Measurements from ENCODE around the gene HMX1.

The HMX1 gene

GRCh38 chr4:8869002-8869897, 2.4 kb downstream of the HMX1 start:
- DNase-seq (ENCODE audit: low read depth in 2 of 2) = no peak

DNA sequence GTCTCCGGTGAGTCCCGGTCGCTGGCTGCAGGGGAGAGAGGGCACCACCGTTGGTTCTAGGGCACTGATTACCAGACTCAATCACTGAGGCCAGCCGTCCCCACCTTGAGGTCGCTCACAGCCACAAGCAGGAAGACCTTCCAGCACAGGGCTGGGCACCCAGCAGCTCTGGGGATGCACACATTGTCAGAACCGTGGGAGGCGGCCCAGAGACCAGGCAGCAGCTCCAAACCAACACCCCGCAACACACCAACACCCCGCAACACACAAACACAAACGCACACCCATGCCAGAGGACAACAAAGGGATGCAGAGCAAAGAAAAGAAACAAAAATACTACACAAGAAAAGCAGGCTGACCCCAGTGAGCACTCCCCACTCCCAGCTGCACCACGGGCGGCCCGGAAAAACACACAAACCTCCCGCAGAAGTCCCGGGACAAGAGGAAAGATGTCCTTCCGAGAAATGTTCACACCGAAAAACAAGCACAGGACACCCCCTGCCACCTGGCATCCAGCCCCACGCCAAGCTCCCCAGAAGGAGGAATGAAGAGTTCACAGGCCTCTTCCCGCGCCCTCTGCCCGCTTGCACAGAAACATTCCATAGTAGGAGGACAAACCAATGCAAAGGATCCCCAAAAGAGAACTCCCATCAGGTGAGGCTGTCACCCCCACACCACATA, 3.2 kb downstream of the HMX1 start:
- DNase-seq (ENCODE audit: low read depth in 2 of 2) = no peak

GRCh38 chr4:8867624-8868320, 3.9 kb downstream of the HMX1 start:
- DNase-seq (ENCODE audit: low read depth in 2 of 2) = no peak

DNA sequence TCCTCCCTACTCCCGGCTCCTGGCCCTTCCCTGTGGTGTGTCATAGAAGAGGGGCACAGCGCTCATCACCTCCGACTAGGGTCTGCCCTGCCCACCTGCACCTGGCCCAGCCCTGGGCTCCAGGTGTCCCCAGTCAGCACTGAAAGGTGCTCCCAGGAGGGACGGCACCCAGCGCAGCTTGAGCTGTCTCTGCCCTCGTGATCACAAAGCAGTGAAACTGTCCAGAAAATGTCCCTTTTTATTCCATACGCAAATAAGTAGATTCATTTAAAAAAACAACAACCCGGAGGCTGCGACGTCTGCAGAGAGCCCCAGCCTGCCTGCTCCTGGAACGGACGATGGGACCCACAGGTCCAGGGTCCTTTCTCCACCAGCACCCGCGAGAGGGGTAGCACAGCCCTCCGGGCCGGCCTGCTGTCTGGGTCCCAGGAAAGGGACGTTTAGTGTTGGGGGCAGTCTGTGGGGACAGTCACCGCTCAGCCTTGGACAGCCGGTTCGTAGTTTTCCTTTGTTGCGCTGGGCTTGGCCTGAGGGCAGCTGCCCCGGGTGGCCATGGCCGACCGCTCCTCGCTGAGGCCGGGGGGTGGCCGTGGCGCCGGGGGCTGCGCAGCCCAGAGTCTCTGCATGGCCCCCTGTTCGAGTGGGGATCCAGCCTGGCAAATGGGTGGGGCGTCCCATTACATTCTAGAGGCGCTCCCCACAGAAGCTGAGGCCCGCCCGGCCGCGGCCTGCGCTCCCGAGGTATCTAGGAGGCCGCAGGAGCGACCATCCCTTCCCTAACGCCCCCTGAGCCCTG, 4.6 kb downstream of the HMX1 start:
- DNase-seq (ENCODE audit: low read depth in 2 of 2) = no peak

DNA sequence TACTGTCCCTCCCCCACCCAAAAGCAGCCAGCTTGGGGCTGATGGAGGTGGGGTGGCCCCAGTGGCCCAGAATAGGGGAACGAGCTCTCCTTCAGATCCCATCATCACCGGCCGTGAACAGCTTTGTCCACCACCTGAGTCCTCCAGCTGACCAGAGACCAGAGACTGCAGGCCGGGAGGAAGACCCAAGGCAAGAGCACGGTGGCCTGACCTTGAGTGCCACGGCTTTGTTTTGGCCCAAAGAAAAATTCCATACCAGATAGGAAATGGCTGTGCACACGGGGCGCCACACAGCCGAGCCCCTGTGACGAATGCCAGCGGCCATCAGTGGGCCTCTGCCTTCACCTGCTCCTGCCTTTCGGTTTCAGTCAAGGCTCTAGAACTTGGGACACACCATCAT, 5.2 kb downstream of the HMX1 start:
- no peak for DNase-seq (ENCODE audit: low read depth in 2 of 2)

- DNase-seq (ENCODE audit: low read depth in 2 of 2) = no peak
Observed at GRCh38 chr4:8865681-8866310, 5.8 kb downstream of the HMX1 start.

- no peak for DNase-seq (ENCODE audit: low read depth in 2 of 2)
Observed at GRCh38 chr4:8864912-8865680, 6.5 kb downstream of the HMX1 start.

DNA sequence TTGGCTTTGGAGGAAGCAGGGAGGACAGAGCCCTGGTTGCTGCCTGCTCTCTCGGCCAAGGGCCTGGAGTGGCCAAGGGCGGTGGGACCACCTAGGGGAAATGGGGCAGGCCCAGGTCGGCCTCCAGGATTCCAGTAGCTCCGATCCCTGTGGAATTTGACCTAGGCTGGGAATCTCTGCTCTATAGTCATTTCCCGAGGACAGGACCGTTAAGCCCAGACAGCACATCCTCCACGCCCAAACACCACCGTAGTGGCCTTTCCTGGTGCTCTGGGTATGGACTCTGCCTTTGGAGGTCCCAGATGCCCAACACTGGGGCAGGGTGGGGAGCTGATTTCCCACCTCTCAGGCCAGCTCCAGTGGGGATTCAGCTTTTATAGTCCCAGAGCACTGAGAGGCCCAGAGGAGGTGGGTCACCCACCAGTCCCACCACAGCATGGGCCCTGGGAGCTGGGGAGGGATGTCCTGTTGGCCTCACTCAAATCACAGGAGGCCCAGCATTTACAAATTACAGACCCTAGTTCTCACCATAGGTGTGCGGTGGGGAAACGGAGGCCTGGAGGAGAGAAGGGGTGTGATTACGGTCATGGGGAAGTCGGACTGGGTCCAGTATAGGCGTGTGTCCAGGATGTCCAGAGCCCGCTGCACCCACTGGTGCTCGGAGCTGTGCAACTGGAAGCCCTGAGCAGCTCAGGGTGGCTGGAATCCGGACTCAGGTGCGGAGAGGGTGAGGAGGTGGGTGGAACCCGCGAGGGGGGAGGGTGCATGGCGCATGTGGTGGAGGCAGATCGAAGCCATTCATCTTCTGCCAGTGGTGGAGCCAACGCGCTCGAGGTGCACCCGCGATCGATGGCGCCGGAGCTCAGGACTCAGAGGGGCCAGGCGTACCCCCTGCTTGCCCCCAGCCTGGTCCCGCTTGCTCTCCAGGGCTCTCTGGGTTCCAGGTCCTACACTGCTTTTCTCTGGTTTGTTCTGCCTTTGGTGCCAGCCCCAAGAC, 7.7 kb downstream of the HMX1 start:
- DNase-seq (ENCODE audit: low read depth in 2 of 2) = no peak

GRCh38 chr4:8862800-8863685, 8.6 kb downstream of the HMX1 start:
- DNase-seq (ENCODE audit: low read depth in 2 of 2) = no peak

GRCh38 chr4:8862334-8862733, 9.3 kb downstream of the HMX1 start:
- DNase-seq (ENCODE audit: low read depth in 2 of 2) = no peak

- DNase-seq (ENCODE audit: low read depth in 2 of 2) = no peak
Observed at GRCh38 chr4:8861576-8862295, 9.9 kb downstream of the HMX1 start.

DNA sequence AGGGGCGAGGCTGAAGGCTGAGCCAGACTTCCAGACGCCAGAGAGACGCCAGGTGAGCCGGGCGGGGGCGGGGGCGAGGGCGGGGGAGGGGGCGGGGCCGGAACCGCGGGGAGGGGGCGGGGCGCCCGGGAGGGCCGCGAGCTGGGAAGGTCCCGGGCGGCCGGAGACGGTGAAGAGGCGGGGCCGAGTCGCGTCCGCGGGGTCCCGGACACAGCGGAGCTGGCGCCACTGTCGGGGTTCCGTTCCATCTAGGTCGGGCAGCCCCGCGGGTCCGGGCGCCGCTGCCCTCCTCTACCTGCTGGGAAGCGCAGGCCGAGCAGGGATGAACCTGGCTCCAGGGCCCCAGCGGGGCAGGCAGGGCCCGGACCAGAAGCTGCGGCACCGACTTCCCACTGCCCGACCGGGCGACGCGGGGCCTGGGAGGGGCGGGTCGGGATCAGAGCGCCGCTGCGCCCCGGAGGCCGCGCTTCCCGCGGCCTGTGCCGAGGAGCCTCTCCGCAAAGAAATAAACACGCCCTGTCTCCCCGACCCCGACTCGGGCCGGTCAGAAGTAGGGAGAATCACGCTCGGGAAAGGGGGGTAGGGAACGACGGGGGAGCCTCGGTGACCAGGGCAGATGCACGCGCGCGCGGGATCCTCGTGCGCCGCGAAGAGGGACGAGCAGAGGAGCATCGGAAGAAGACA, 10.6 kb downstream of the HMX1 start:
- DNase-seq (ENCODE audit: low read depth in 2 of 2) = no peak

DNA sequence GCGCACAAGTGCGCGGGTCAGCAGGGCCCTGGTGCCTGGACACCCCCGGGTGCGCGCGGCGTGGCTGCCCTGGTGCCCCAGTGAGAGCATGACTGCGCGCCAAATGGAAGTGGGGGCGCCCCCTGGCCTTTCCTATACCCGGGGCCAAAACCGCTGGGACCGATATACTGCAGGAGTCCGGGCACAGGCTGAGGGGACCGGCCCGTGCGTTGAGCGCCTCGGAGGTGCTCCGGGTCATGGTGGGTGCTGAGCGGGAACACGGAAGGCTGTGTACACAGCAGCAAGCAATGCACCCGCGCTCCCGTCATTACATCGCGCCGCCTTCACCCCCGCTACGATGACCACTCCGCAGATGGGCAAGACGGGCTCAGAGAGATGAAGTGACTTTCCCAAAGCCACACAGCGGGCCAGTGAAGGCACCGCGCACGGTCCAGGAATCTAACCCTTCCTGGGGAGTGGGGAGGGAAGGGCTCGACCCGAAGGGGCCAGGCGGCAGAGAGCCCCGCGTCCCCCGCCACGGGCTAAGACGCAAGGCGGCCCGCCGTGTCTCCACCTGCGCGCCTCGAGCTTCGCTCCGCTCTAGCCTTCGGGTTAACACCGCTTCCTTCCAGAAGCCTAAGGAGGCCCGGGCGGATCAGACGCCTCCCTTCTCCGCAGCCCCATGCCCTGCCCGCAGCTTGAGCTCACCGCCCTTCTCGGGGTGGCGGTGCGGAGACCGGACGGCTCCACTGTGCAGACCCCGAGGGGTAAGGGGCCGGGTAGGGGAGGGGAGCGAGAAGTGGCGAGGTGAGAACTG, 11.3 kb downstream of the HMX1 start:
- DNase-seq (ENCODE audit: low read depth in 2 of 2) = no peak

- DNase-seq (ENCODE audit: low read depth in 2 of 2) = no peak
Observed at GRCh38 chr4:8859550-8860095, 12.0 kb downstream of the HMX1 start.

DNA sequence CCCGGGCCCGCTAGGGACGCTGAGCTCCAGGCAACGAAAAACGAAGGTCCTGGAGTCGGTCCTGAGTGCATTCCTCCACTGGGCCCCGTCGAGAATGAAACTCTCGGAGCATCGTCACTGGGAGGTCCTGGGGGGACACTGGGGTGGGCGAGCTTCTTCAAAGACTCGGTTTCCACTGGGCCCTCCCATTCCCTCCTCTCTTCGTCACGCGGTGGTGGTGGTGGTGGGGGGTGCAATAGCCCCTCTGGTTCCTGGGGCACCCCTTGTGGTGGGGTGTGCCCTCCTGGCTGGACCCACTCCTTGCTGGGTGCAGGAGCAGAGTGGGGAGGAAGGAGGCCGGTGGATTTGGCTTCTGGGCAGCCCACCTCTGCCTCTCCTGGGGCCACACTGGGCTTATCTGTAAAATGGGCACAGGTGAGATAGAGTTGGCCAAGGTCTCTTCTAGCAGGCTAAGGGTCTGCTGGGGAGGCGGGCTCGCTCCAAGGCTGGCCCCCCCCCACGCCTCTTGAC, 12.9 kb downstream of the HMX1 start:
- DNase-seq (ENCODE audit: low read depth in 2 of 2) = no peak
